ENCODE results near the gene HOXD11.

HOXD11 gene

GRCh38 chr2:176081837-176082524 is 25.1 kb upstream of the HOXD11 start:
- DNase-seq: no peak

DNA sequence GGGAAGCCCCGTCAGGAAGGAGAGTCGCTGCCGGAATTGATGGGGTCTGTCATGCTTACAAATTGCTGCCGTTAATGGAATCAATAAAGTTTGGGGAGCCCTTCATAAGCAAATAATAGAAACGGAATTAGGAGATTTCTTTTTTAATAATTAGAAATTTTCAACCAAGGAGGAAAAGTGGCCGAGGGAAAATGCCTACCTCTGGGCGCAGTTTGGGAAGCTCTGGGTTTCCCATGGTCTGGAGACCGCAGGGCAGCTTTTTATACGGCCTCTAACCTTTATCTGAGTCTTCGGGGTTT is 24.6 kb upstream of the HOXD11 start:
- no peak for DNase-seq

DNA sequence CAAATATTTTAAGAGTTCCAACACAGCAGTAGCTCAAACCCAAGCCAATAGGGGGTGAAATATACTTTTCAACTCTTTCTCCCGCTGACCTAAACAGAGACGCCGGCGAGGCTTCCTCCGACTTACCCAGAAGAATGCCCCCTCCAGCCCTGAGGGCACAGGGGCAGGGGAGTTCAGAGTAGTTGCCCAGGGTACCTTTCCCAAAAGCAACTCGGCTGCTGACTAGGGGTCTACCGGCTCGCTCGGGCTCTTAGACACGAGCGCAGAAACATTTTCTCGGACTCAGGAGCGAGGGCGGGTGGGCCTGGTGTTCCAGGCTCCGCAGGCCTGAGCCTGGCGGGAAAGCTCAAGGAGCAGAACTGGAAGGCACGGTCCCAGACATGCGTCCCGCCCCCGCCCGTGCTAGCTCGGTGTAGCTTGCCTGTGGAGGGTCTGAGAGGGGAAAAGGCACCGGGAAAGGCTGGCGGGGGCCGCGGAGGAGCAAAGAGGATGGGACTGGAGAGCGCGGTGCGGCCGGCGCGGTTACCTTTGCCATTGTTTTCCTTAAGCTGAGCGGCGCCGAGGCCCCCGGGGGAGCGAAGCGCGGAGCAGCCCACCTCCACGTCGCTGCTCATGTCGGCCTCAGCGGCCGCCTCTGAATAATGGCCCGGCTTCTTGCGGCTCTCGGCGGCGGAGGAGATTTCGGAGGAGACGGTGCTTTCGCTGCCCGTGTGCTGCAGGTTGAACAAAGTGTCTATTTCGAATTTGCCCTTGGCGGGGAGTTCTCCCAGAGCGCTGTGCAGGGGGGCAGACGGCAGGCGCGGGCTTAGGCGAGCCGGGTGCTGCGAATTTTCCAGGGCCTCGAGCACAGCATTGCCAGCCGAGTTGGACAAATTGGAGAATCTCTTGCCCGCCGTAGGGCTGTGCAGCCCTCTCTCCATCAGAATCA is 24.0 kb upstream of the HOXD11 start:
- DNase-seq: no peak

DNA sequence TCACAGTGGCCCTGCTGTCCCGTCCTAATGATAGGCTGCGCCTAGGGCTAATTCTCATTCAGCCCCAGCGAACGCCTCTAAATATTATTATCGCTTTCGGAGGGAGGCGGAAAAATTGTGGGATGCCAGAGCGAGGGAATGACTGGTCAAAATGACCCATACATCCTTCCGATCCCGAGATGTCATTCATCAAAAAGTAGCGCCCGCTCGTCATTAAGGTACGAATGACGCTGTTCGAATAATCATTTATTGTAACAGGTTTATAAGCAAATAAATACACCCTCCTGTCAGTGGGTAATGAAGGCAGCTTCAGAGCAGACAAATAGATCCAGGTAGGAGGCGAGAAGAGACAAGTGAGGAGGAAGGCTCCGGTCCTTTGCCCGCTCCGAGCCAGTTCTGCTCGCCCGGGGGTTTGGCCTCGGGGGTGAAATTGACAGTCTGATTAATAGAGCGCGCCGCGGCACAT is 23.3 kb upstream of the HOXD11 start, which contains the start of gene EVX2:
Gene EVX2 (minus strand): TSS at position 167 of the 466 bp plus-strand sequence. CDS start 186 bp downstream, outside the sequence.
- DNase-seq: no peak

DNA sequence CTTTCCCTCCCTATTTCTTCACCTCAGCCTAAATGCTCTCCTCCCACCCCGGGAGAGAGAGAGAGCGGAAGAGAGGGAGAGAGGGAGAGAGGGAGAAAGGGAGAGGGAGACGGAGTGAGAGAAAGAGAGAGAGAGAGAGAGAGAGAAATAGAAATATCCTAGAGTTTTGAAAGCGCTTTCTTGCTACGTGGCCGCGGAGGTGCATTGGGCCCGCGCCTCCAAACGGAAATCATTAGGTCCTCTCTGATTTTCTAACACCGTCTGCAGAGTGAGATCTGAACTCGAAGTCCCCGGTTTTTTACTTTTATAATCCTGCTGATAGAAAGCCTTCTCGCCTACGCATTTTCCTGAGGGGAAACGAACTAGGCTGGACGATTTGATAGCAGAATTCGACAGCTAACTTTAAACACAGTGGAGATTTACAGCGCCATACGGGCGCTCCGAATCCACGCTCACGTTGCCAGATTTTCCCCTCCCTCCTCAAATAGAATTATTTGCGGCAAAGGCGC is 22.4 kb upstream of the HOXD11 start:
- no peak for DNase-seq

DNA sequence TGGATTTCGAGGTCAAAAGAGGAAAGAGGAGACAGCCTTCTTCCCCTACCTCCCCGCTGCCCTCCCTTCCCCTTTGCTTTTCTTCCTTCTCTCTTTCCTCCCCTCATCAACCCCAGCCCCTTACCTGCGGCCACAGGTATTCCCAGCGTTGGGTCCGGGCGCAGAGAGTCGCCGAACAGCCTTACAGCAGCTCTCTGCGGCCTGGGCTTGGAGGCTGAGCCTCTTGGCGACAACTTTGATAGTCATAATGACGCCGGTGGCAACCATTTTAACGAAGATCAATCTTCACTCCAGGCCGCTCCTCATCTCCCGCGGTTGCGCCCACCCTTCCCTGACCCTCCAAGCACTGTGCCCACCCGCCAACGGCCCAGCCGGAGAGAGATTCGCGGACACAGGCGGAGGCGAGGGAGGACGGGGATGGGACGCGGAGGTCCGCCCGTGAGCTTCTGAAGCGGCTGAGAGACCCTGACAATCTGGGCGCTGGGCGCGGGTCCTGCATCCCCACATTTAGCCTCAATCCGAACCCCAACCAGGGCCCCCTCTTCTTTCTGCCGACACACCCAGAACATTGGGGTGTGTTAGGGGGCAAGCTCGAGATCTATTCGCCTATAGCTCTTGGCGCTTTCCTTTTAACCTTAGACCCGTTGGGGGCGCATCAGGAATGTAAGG is 21.8 kb upstream of the HOXD11 start:
- DNase-seq: no peak

- DNase-seq: no peak
These were observed 21.0 kb upstream of the HOXD11 start for GRCh38 chr2:176085861-176086771.

GRCh38 chr2:176087330-176088047 is 19.6 kb upstream of the HOXD11 start:
- DNase-seq: no peak

DNA sequence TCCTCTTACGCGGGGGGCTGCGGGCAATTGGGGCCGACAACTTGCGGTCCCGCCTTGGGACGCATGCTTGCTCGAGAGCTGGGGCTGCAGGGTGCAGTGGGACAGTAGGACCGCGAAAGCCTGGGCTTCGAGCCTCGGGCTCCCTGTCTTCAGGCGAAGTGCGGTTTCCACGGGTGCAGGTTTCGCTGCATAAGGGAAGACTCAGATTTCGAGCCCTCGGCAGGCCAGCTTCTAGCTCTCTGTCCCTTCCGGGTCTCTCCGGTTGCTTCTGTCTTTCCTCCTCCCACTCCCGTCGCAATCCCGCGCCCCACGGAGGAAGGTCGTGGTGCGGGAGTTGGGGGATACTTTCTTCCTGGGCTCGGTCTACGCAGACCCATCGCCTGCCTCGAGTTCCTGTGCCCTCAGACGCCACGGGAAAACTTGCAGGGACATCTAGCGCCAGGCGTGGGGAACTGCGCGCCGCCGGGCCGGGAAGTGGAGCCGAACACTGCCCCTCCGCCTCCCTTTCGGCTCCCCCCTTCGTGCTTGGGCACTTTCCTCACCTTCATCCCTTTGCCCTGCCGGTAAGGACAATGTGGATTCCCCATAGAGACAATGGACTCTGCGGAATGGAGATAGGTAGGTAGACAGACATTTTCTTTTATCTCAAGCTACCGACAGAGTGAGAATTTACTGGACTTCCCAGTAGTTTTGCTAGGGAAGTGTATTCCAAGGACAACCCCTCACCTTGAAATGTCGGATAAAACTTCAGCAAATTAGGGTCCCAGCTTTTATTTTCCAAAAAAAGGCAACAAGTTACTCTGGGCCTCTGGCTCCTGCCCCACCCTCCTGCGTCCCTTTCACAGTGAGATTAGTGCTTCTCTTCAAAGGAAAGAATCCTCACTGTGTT is 18.8 kb upstream of the HOXD11 start:
- no peak for DNase-seq

GRCh38 chr2:176088937-176089842 is 17.9 kb upstream of the HOXD11 start:
- no peak for DNase-seq

DNA sequence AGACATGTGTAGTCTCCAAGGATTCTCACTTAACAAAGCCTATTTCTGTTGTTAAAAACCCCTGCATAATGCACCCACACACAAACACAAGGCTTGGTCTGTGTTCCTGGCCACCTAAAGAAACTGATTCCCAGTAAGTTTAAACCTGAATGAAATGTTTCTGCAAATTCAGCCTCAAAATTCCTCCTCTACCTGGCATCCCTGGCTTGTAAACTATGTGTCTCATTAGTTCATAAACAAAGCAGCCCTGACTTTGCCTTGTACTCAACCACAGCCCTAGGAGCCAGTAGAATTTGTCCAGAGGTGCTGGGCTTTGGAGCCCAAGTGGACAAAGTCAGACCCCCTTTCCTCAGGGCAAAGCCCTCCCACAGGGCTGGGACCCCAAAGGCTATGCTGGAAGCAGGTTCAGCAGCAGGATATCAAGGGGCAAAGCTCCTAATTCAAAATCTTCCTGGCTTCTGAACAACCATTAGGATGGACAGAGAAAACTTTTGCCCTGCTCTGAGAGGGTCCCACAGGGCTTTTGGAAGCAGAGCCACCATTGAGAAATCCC is 17.2 kb upstream of the HOXD11 start:
- no peak for DNase-seq

- no peak for DNase-seq
These were observed 16.2 kb upstream of the HOXD11 start for GRCh38 chr2:176090862-176091261.

DNA sequence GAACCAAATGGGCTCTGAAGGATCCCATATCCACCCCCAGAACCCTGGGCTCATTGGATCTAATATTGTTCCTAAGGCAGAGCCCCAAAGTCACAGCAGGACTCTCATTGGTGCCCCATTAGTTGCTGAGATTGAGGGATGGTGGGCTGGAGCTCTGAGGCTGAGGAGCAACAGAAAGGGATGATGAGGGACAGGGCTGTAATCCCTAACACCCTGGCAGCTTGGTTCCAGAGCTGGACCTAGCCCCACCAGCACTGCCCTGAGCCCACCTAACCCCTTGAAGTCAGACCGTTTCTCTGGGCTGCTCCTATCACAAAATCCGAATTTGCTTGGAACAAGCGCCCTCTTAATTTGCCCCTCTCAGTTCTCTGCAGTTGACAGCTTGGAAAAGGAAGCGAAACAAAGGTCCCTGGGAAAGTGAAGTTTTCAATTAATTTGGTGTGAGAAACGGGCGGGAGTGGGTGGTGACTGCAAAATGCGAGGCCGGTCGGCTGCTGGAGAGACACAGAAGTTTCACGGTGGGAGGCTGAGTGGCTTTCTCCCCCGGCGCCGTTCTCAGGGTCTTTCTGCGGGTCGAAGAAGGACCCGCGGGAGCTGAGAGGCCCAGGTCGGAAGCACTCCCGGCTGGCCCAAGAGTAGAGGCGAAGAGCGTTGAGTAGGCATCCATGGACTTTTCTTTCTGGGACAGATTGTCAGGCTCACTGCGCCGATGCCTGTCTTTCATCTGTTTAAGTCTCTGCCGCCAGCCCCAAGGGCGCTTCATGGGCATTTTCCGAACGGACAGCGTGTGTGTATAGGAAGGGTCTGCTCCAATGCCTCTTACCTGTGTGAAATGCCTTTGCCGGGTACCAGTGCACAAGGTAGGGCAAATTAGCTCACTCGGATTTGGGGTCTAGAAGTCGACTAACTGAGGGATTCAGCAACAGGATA is 15.5 kb upstream of the HOXD11 start:
- no peak for DNase-seq

DNA sequence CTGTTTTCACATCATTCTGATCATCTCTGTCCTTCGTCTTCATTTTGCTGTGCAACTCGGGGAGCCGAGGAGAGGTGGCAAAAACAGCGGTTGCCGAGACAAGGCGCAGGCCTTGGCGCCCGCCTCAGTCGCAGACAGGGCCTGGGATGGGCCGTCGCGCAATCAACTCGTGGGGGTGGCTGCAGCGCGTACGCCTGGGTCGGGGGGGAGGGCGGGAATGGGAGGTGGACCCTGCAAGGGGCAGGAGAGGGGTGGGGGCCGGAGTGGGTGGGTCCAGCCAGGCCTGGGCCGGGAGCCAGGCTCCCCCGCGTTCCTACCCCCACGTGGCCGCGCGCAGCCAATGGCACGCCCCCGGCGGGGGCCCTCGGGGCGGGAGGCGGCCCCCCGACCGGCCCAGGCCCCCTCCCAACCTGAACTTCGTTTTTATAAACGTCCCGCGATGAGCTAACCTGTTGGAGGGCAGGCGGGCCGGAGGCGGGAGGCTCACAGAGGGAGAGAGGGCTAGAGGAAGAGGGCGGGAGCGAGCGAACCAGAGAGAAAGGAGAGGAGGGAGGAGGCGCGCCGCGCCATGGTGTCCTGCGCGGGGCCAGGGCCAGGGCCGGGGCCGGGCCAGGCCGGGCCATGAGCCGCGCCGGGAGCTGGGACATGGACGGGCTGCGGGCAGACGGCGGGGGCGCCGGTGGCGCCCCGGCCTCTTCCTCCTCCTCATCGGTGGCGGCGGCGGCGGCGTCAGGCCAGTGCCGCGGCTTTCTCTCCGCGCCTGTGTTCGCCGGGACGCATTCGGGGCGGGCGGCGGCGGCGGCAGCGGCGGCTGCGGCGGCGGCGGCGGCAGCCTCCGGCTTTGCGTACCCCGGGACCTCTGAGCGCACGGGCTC is 14.6 kb upstream of the HOXD11 start, which contains the start of gene HOXD13:
Gene HOXD13 (plus strand): TSS at position 452 of the 875 bp plus-strand sequence. CDS start 170 bp downstream, at position 622.
- DNase-seq: no peak

DNA sequence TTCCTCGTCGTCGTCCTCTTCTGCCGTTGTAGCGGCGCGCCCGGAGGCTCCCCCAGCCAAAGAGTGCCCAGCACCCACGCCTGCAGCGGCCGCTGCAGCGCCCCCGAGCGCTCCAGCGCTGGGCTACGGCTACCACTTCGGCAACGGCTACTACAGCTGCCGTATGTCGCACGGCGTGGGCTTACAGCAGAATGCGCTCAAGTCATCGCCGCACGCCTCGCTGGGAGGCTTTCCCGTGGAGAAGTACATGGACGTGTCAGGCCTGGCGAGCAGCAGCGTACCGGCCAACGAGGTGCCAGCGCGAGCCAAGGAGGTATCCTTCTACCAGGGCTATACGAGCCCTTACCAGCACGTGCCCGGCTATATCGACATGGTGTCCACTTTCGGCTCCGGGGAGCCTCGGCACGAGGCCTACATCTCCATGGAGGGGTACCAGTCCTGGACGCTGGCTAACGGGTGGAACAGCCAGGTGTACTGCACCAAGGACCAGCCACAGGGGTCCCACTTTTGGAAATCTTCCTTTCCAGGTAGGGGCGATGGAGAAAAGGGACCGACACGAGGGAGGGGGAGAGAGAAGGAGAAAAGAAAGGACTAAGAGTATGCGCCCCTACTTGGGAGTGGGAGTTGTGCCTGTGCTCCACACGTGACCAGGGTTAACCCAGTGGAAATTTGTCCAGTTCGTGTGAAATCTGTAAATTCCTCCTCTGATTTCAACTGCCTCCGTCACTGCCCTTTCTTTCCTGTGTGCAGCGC is 13.8 kb upstream of the HOXD11 start:
- no peak for DNase-seq

DNA sequence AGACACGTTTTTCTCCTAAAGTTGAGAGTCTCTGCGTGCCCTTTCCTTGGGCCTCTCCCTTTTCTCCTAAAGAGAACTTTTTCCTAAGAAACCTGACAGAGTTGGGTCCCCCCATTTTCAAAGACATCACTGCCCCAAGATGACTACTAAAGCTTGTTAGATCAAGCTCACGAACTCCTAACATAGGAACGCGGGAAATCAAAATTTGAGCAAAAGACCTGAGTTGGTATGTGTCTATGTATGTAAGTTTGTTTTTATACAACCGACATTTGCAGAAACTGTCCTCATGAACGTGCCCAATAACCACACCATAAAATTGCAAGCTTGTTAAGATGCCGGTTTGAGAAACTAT is 13.2 kb upstream of the HOXD11 start:
- DNase-seq: no peak

Measured in stimulated activated CD4-positive, alpha-beta T cell treated with anti-CD3 and anti-CD28 coated beads, Interleukin-4, amount 100 ng/mL, for 24 hours (primary cell).